HEK293T (cell line): ENCODE results near the gene EPG5.

ENCODE experiments used
- FOXM1 ChIP-seq: fragments of 450-650 bp; IDR thresholded peaks from 2 replicates; pipeline ENCODE4 v1.6.1; 2017; ENCODE audit warnings: mild to moderate bottlenecking, borderline replicate concordance
- PKNOX1 ChIP-seq: fragments of 450-650 bp; IDR thresholded peaks from 2 replicates; pipeline ENCODE4 v1.6.1; 2016
- TARDBP ChIP-seq: fragments of 450-650 bp; IDR thresholded peaks from 2 replicates; pipeline ENCODE4 v1.6.1; 2016

GRCh38 chr18:45981821-45982220, 14.7 kb upstream of the EPG5 start:
- TF ChIP-seq TARDBP (no peak), FOXM1 (no peak), PKNOX1 (no peak)
